Bronchial smooth muscle cell (primary cell): ENCODE results near the gene TMEM191B. TPM values are rescaled to one million over a fixed set of nuclear protein-coding genes. Genes with fewer than 3 reads are reported as not detected.

Source experiments
- total RNA-seq: library from RNA; depleted of rRNA; stranded (reverse); fragments of >200 nt; gene quantifications from 2 replicates; pipeline ENCODE4 v1.2.1, GENCODE V29; 2014

Gene TMEM191B
- total RNA-seq = 1.3 TPM in 1 of 2 replicates, not detected in the other

GRCh38 chr22:18527752-18528596, at the start of gene TMEM191B:
Gene TMEM191B (plus strand): TSS chr22:18527802. CDS start chr22:18527981, 179 bp downstream.

DNA sequence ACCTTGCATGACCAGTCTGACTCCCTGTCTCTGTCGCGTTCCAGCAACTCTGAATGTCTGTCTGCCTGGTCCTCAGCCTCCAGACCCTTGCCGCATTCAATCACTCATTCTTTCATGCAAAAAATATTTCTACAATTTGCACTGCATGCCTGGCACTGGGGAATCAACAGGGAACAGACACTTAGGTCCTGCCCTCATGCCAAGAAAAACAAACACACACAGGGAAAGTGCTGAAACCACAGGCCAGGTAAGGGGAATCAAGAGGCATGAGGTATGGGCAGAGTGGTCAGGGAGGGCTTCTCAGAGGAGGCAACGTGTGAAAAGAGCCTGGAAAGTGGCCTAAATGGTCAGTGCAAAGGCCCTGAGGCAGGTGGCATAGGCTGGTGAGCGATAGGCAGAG, 9.5 kb upstream of the TMEM191B start, which contains the start of gene GGTLC3:
TSS of gene GGTLC3 (minus strand) at position 101 of the 400 bp plus-strand sequence. CDS start 264 bp downstream, outside the sequence.

Other genes with a start within 250 kb of the TMEM191B start
- gene GGTLC3, start 9.6 kb upstream of the TMEM191B start, total RNA-seq = not detected in 2 replicates
- 0.26 and 0.95 TPM in 2 replicates for gene RIMBP3, start 84.1 kb downstream of the TMEM191B start, total RNA-seq